H1 (cell line): Measurements from ENCODE around the gene NANP. TPM values are rescaled to one million over a fixed set of nuclear protein-coding genes. Genes with fewer than 3 reads are reported as not detected.

Experiments
- polyA plus RNA-seq, 7 experiments: library from polyadenylated mRNA; depleted of rRNA in 3 of 7; stranded (reverse) in 5 of 7; unstranded in 2 of 7; fragments of >200 nt in 5 of 7; fragments of 200-250 nt in 2 of 7; gene quantifications; 1 replicate in 5 of 7; 2 replicates in 1 of 7; 4 replicates in 1 of 7; pipeline versions ENCODE4 v1.2.1 to v1.2.3, GENCODE V29; 2011 to 2013; ENCODE audit warnings: missing spikeins in 2 of 7, mixed read lengths in 2 of 7
- small RNA-seq: library from polyadenylated mRNA; stranded (forward); fragments of <200 nt; extraction: miRNeasy Mini kit (QIAGEN cat#:217004); gene quantifications from one replicate; pipeline ENCODE3, GENCODE V24; 2013; ENCODE audit not compliant: insufficient read depth
- total RNA-seq: library from RNA; stranded (reverse); fragmentation: NEBNext Ultra II Directional; extraction: Animal tissue kit (Norgen Biotek cat#: 25700); gene quantifications from 2 replicates; pipeline ENCODE4 v1.2.1, GENCODE V29; 2021

Gene NANP
- total and polyA plus RNA-seq, 2 of the 8 experiments (the other 6 are each of a cell fraction or from before 2014, with no cell fraction given) = 3.8 to 6.2 TPM

Small RNAs within 50 kb of the gene (small RNA-seq; reads per million reads assigned to genes)
- gene RN7SL594P (not detected), gene RNU6ATAC17P (not detected)

Other genes starting within 250 kb of the NANP start
- 59.5 and 60.5 TPM in 2 replicates for gene ABHD12, start 233.2 kb downstream of the NANP start, total RNA-seq
- 31.3 and 42.8 TPM in 2 replicates for gene ABHD12, start 233.2 kb downstream of the NANP start, polyA plus RNA-seq (2011; rRNA removed)
- 68.4 and 69.9 TPM in 2 replicates for gene GINS1, start 216.3 kb downstream of the NANP start, total RNA-seq
- 26.3 and 44.7 TPM in 2 replicates for gene GINS1, start 216.3 kb downstream of the NANP start, polyA plus RNA-seq (2011; rRNA removed)
- 27.3 and 30.0 TPM in 2 replicates for gene NINL, start 38.5 kb downstream of the NANP start, total RNA-seq
- 14.0 and 15.3 TPM in 2 replicates for gene NINL, start 38.5 kb downstream of the NANP start, polyA plus RNA-seq (2011; rRNA removed)
- gene ZNF337, start 72.8 kb upstream of the NANP start, total RNA-seq = 6.4 and 6.6 TPM in 2 replicates
- 2.3 and 2.8 TPM in 2 replicates for gene ZNF337, start 72.8 kb upstream of the NANP start, polyA plus RNA-seq (2011; rRNA removed)